SK-N-DZ (cell line): ENCODE results near the gene RPS19BP1.
A peak's percentile ranks its signal among the peaks of the same experiment; 100 is the strongest.
"Not testable (repeated sequence)": the region's sequence is repeated elsewhere in the genome, so short reads cannot be mapped to it uniquely, and the experiment has no call there.

Experiments
- DNase-seq: peaks from one replicate; pipeline ENCODE4 v3.0.0-alpha.2; 2015; ENCODE audit warnings: low spot score

Gene RPS19BP1

DNA sequence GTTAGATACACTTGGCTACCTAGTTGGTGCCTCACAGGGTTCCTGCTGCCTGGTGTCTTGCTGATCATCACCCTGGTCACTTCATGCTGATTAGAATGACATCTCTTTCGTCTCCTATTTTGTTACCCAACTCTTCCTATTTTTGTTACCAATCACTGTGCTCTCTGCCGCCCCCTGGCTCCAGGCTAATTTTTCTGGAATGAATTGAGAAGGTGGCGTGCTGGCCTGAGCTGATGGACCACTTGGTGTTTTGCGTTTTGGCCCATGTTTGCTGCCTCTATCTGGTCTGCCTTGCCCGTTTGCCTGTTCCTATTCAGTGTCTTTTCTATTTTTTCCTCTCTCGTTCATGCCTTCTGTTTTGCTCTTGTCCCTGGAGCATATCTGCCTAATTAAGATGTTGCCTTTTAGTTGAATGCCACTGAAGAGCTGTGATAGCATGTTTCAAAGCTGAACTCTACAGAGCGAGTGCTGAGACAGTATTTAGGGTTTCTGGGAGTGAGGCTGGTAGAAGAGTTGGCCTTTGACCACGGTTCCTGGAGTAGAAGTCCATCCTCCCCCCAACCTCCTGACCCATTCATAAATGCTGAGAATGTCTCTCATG lies 18.1 kb downstream of the RPS19BP1 start:
- peak; percentile 40 for DNase-seq

- DNase-seq: no peak
Measured at GRCh38 chr22:39513791-39514190, 18.8 kb downstream of the RPS19BP1 start.

GRCh38 chr22:39512026-39512425 lies 20.5 kb downstream of the RPS19BP1 start:
- no peak for DNase-seq

DNA sequence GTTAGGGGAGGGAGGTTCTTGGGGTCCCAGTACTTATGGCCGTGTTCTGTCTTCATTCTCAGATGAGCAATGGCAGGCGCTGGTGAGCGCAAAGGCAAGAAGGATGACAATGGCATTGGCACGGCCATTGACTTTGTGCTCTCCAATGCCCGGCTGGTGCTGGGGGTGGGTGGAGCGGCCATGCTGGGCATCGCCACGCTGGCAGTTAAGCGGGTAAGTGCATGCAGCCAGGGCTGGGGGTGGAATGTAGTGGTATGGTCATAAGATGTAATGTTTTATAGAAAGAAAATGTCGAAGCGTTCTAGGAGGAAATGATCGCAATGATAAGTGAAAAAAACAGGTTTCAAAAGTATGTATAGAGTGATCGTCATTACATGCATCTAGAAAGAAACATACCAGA lies 21.3 kb downstream of the RPS19BP1 start:
- DNase-seq: no peak

- no peak for DNase-seq
Measured at GRCh38 chr22:39510529-39511149, 21.9 kb downstream of the RPS19BP1 start.

- no peak for DNase-seq
Measured at GRCh38 chr22:39508393-39508792, 24.2 kb downstream of the RPS19BP1 start.

DNA sequence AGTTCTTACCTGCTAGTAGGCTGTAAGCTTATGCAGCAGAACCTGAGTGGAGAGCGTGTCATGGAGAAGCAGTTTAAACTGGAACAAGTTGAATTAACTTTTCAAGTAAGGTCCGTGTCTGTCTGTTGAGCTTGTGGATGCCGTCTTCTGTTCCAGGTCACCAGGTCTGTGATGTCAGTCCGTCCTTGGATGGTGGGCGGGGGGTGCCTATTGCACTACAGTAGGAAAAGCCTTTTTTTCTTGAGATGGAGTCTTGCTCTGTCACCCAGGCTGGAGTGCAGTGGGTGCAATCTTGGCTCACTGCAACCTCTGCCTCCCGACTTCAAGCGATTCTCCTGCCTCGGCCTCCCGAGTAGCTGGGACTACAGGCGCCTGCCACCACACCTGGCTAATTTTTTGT lies 25.5 kb downstream of the RPS19BP1 start:
- DNase-seq: not testable (repeated sequence)

DNA sequence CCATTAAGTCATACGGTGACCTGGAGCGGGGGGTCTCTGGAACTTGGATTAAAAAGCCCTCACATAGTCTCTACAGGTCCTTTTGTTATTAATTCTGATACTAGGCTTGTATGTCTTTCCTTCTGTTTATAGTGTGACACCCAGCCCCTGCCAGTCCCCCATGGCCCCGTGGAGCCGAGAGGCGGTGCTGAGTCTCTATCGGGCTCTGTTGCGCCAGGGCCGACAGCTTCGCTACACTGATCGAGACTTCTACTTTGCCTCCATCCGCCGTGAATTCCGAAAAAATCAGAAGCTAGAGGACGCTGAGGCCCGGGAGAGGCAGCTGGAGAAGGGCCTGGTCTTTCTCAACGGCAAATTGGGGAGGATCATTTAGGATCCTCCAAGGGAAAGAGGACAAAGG lies 28.5 kb downstream of the RPS19BP1 start:
- no peak for DNase-seq

DNA sequence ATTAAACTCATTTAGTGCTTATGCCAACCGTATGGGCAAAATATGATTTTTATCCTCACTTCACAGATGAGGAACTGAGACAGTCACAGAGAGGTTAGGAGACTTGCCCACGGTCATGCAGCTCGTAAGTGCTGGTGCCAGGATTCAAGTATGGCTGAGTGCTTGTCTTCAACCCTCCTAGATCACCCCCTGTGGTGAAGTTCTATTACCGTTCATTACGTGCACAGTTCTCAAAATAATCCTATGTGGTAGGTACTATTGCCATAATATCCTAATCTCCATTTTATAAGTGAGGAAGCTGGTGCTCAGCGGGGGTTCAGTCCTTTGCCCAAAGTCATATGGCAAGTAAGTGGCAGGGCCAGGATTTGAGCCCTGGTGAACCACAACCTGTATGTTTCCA lies 28.9 kb downstream of the RPS19BP1 start:
- no peak for DNase-seq

GRCh38 chr22:39502789-39503409 lies 29.6 kb downstream of the RPS19BP1 start:
- no peak for DNase-seq

DNA sequence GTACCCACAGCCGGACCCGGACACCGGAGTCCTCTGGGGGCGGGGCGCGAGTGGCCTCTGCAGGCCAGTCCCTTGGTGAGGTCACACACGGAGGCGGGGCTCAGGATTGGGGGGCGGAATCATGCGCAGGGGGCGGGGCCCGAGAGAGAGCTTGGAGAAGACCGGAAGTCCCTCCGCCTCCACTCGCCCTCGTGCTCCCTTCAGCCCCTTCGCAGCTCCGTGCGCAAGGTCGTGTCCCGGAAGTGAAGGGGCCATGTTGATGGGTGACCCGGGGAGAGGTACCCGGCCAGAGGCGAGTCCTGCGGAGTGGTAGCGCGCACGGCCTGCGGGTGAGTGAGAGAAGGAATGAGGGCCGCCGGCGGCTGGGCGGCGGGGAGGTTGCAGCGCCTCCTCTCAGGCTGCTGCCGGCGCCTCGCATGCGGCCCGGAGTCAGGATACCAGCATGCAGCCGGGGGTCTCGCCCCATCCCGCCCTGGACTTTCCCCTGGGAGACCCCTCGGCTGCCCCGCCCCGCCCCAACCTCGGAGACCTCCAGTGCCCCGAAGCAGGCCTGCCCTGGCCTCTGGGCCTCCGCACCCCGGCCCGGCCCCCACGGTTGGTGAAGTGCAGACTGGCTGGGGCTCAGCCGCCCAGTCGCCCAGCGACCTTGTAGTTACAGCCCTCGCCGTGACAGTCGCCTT lies 30.3 kb downstream of the RPS19BP1 start, which contains the start of gene MIEF1:
MIEF1 (plus strand) TSS at position 182 of the 680 bp plus-strand sequence. CDS start 9,005 bp downstream, outside the sequence.
- peak; percentile 98 for DNase-seq

DNA sequence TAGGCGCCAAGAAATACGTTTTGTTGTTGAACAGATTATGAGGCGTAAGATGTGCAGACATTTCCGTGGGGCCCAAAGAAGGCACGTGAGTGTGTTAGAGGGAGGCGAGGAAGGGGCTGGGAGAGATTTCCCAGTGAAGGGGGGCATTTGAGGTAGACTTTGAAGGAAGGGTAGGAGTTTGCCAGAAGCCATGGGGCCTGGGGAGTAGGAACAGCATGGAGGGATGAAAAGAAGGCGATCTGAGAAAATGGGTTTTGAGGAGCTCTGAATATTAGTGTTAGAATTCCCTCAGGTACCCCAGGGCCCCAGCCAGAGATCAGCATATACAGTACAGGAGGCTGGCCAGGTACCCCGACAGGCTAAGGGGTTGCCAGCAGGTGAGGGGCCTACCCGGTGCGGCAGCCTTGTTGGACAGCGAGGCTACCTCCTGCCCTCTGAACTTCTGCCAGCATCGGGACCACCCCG lies 30.9 kb downstream of the RPS19BP1 start:
- no peak for DNase-seq

DNA sequence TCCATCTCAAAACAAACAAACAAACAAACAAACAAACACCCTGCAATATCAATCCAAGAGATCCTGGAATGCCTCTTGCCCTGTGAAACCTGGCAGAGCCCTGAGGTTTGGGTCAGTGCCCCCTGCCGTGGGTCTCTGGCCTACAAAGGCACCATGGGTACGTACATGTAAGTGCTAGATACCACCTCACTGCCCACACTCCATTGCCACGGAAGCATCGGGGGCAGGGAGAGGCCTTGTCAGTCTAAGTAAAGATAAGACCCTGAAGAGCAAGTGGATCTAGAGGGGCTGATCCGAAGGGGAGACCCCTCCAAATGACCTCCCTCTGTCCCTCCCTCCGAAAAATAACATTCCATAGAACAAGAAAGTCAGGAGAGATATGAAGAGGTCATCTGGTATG lies 32.4 kb downstream of the RPS19BP1 start:
- no peak for DNase-seq

DNA sequence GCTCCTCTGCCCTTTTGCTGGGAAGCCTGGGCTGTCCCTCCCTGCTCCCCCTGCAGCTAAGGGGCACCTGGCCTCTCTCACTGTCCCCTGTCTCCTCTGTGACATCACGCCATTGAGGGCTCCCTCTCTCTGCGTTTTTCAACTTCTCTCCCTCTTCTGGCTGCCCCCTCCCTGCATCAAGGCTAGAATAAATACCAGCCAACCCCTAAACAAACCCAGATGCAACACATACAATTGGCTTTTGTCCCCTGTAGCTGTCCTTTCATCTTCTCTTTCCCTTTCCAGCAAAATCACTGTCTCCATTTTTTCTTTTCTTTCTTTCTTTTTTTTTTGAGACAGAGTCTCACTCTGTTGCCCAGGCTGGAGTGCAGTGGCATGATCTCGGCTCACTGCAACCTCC lies 33.7 kb downstream of the RPS19BP1 start:
- peak; percentile 40 for DNase-seq

- no peak for DNase-seq
Measured at GRCh38 chr22:39498368-39498767, 34.2 kb downstream of the RPS19BP1 start.

GRCh38 chr22:39497429-39497828 lies 35.1 kb downstream of the RPS19BP1 start:
- no peak for DNase-seq

- peak; percentile 82 for DNase-seq
Measured at GRCh38 chr22:39496131-39496838, 36.3 kb downstream of the RPS19BP1 start.

DNA sequence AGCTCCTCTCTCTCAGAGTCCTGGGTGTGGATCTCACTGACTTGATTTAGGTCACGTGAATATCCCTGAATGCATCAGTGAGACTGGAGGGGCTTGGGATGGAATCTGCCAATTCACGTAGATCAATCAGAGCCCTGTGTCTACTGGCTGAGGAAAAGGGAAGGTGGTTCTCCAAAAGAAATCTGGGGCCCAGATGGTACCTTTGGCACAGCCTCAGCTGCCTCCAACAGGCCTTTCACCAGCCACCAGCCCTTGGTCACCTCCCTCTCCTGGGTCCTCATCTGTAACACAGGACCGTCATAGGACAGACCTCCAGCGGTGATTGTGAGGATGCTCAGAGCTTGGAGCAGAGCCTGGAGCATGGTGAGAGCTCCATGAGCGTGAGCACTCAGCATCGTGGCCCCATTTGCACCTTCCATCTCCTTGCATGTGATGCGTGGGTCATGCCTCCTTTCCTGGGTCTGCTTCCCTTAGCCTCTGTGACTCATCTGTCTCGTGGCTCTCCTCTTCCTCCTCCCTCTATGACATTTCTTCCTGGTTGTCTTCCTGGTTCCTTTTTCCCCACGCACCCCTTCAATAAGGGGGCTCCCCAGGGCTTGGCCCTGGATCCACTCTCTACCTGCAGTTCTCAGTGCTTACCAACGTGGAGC lies 38.0 kb downstream of the RPS19BP1 start:
- no peak for DNase-seq

- DNase-seq: no peak
Measured at GRCh38 chr22:39493759-39494158, 38.8 kb downstream of the RPS19BP1 start.

DNA sequence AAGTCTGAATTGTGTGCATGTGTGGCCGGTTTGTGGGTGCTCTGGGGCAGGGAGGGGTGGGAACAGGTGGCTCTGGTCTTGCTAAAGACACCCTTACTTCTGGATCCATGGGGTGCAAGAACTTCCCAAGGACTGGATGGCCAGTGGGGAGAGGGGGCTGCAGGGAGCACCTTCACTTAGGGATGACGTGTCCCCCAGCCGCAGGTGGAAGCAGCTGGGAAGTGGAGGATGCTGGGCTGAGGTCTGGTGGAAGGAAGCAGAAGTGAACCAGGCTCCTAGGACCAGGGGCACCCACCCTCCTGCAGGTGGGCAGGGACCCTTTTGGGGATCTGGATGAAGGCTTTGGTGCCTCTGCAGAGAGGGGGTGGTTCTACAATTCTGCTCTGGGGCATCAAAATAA lies 40.4 kb downstream of the RPS19BP1 start:
- DNase-seq: no peak

- no peak for DNase-seq
Measured at GRCh38 chr22:39491696-39492095, 40.9 kb downstream of the RPS19BP1 start.
